Sigmoid colon (tissue), 3 donors: ENCODE measurements around the gene DMRT1.

ENCODE experiments used
- POLR2A ChIP-seq, 2 donors: fragments of 450-650 bp; IDR thresholded peaks; one replicate each; pipeline ENCODE4 v1.6.1; 2016; ENCODE audit warnings: antibody characterized with exemption in 2 of 2, mild to moderate bottlenecking in 2 of 2, moderate library complexity in 2 of 2
- TF ChIP-seq, protein P1 (sequence below), 4 experiments: fragments of 450-650 bp in 3 of 4; fragments of 200-600 bp in 1 of 4; IDR thresholded peaks; one replicate each; pipeline ENCODE4 v1.5.1; 2016 to 2019; ENCODE audit warnings: antibody characterized with exemption in 4 of 4, mild to moderate bottlenecking in 3 of 4, moderate library complexity in 2 of 4

GRCh38 chr9:922731-923130, 81.2 kb downstream of the DMRT1 start:
- TF ChIP-seq, protein P1, sequence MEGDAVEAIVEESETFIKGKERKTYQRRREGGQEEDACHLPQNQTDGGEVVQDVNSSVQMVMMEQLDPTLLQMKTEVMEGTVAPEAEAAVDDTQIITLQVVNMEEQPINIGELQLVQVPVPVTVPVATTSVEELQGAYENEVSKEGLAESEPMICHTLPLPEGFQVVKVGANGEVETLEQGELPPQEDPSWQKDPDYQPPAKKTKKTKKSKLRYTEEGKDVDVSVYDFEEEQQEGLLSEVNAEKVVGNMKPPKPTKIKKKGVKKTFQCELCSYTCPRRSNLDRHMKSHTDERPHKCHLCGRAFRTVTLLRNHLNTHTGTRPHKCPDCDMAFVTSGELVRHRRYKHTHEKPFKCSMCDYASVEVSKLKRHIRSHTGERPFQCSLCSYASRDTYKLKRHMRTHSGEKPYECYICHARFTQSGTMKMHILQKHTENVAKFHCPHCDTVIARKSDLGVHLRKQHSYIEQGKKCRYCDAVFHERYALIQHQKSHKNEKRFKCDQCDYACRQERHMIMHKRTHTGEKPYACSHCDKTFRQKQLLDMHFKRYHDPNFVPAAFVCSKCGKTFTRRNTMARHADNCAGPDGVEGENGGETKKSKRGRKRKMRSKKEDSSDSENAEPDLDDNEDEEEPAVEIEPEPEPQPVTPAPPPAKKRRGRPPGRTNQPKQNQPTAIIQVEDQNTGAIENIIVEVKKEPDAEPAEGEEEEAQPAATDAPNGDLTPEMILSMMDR (IDR thresholded peaks at IDR 0.05): no peak
- TF ChIP-seq POLR2A (IDR thresholded peaks at IDR 0.05): no peak
